H9 (cell line): ENCODE measurements around the gene NDUFA12. TPM values are rescaled to one million over a fixed set of nuclear protein-coding genes. Genes with fewer than 3 reads are reported as not detected.

Source experiments
- DNase-seq: peaks from one replicate; pipeline ENCODE4 v3.0.0-alpha.2; 2017
- H2AFZ ChIP-seq: one replicate; pipeline ENCODE4 v1.6.1; 2013; ENCODE audit warnings: mild to moderate bottlenecking, low read length, control low read depth, moderate library complexity
- H2AK5ac ChIP-seq: 2 replicates; pipeline ENCODE4 v1.6.1; 2013; ENCODE audit warnings: low read length, control low read depth, mixed read lengths; ENCODE audit not compliant: insufficient read length
- H2BK120ac ChIP-seq: one replicate; pipeline ENCODE4 v1.6.1; 2013; ENCODE audit warnings: low read depth, mild to moderate bottlenecking, low read length, control low read depth, inconsistent platforms; ENCODE audit not compliant: poor library complexity, severe bottlenecking
- H2BK12ac ChIP-seq: 2 replicates; pipeline ENCODE4 v1.6.1; 2013; ENCODE audit warnings: low read length, control low read depth, mixed read lengths, low read depth; ENCODE audit not compliant: insufficient read length
- H2BK15ac ChIP-seq: 2 replicates; pipeline ENCODE4 v1.6.1; 2013; ENCODE audit warnings: low read depth, low read length, control low read depth
- H2BK20ac ChIP-seq: one replicate; pipeline ENCODE4 v1.6.1; 2013; ENCODE audit warnings: low read depth, mild to moderate bottlenecking, low read length, control low read depth, inconsistent platforms; ENCODE audit not compliant: poor library complexity, severe bottlenecking
- H2BK5ac ChIP-seq: 2 replicates; pipeline ENCODE4 v1.6.1; 2013; ENCODE audit warnings: low read length, control low read depth, mixed read lengths; ENCODE audit not compliant: insufficient read length
- H3K14ac ChIP-seq: 2 replicates; pipeline ENCODE4 v1.6.1; 2013; ENCODE audit warnings: low read length, control low read depth; ENCODE audit not compliant: insufficient read depth
- H3K18ac ChIP-seq: 2 replicates; pipeline ENCODE4 v1.6.1; 2013; ENCODE audit warnings: low read depth, mild to moderate bottlenecking, mixed read lengths, low read length, control low read depth; ENCODE audit not compliant: insufficient read length
- H3K23ac ChIP-seq: 2 replicates; pipeline ENCODE4 v1.6.1; 2013; ENCODE audit warnings: low read length, control low read depth, mixed read lengths, low read depth; ENCODE audit not compliant: insufficient read length
- H3K23me2 ChIP-seq: 2 replicates; pipeline ENCODE4 v1.6.1; 2013; ENCODE audit warnings: low read depth, mild to moderate bottlenecking, mixed read lengths, low read length, control low read depth; ENCODE audit not compliant: insufficient read length, poor library complexity, severe bottlenecking
- H3K27ac ChIP-seq: 2 replicates; pipeline ENCODE4 v1.5.1; 2013; ENCODE audit warnings: low read length, control low read depth, mixed read lengths, low read depth; ENCODE audit not compliant: insufficient read length
- H3K27me3 ChIP-seq: 2 replicates; pipeline ENCODE4 v1.6.1; 2013; ENCODE audit warnings: low read length, control low read depth, inconsistent platforms; ENCODE audit not compliant: insufficient read depth
- H3K4ac ChIP-seq: 2 replicates; pipeline ENCODE4 v1.6.1; 2013; ENCODE audit warnings: low read depth, mild to moderate bottlenecking, control low read depth, inconsistent platforms, low read length, moderate library complexity
- H3K4me1 ChIP-seq: 2 replicates; pipeline ENCODE4 v1.6.1; 2013; ENCODE audit warnings: low read length, control low read depth, inconsistent platforms; ENCODE audit not compliant: insufficient read depth
- H3K4me2 ChIP-seq: 2 replicates; pipeline ENCODE4 v1.6.1; 2013; ENCODE audit warnings: low read length, control low read depth, mixed read lengths; ENCODE audit not compliant: insufficient read length, insufficient read depth
- H3K56ac ChIP-seq: 2 replicates; pipeline ENCODE4 v1.6.1; 2013; ENCODE audit warnings: low read depth, mild to moderate bottlenecking, mixed read lengths, low read length, control low read depth; ENCODE audit not compliant: insufficient read length
- H3K79me1 ChIP-seq: 2 replicates; pipeline ENCODE4 v1.6.1; 2013; ENCODE audit warnings: low read depth, mild to moderate bottlenecking, moderate library complexity, low read length, control low read depth, inconsistent platforms; ENCODE audit not compliant: insufficient read depth, poor library complexity, severe bottlenecking
- H3K79me2 ChIP-seq: 2 replicates; pipeline ENCODE4 v1.6.1; 2013; ENCODE audit warnings: low read length, control low read depth, inconsistent platforms; ENCODE audit not compliant: insufficient read depth
- H3K9ac ChIP-seq: 2 replicates; pipeline ENCODE4 v1.6.1; 2013; ENCODE audit warnings: low read length, control low read depth, mixed read lengths; ENCODE audit not compliant: insufficient read length; ENCODE audit errors: extremely low read depth
- H3K9me3 ChIP-seq: one replicate; pipeline ENCODE4 v1.6.1; 2013; ENCODE audit warnings: low read depth, low read length, inconsistent platforms; ENCODE audit not compliant: control insufficient read depth
- H3T11ph ChIP-seq: one replicate; pipeline ENCODE4 v1.6.1; 2013; ENCODE audit warnings: mild to moderate bottlenecking, low read length, control low read depth, inconsistent platforms
- H4K20me1 ChIP-seq: one replicate; pipeline ENCODE4 v1.6.1; 2013; ENCODE audit not compliant: control insufficient read depth, insufficient read length, insufficient read depth
- H4K5ac ChIP-seq: 2 replicates; pipeline ENCODE4 v1.6.1; 2013; ENCODE audit warnings: low read depth, mild to moderate bottlenecking, mixed read lengths, low read length, control low read depth; ENCODE audit not compliant: insufficient read length
- H4K8ac ChIP-seq: replicated peaks from 2 replicates; pipeline ENCODE4 v1.6.1; 2013; ENCODE audit warnings: low read length, control low read depth, mixed read lengths, low read depth; ENCODE audit not compliant: insufficient read length
- H4K91ac ChIP-seq: 2 replicates; pipeline ENCODE4 v1.6.1; 2013; ENCODE audit warnings: low read depth, mild to moderate bottlenecking, moderate library complexity, mixed read lengths, low read length, control low read depth; ENCODE audit not compliant: insufficient read length
- H3K27ac Mint-ChIP-seq, 3 experiments: 2 replicates in 2 of 3; 3 replicates in 1 of 3; pipeline ENCODE4 v1.8.0; 2020 to 2021; ENCODE audit warnings: mixed read lengths in 3 of 3, mild to moderate bottlenecking in 1 of 3, moderate library complexity in 1 of 3
- H3K27me3 Mint-ChIP-seq: 2 replicates; pipeline ENCODE4 v1.8.0; 2021; ENCODE audit warnings: low read depth, mild to moderate bottlenecking, moderate library complexity, mixed read lengths
- H3K36me3 Mint-ChIP-seq, 3 experiments: 2 replicates in 2 of 3; 3 replicates in 1 of 3; pipeline ENCODE4 v1.8.0; 2020 to 2021; ENCODE audit warnings: low read depth in 3 of 3, mixed read lengths in 3 of 3; ENCODE audit not compliant: insufficient read depth in 1 of 3
- H3K4me1 Mint-ChIP-seq, 2 experiments: 2 replicates each; pipeline ENCODE4 v1.8.0; 2020; ENCODE audit warnings: mixed read lengths in 2 of 2
- H3K4me3 Mint-ChIP-seq, 2 experiments: 2 replicates in 1 of 2; 3 replicates in 1 of 2; pipeline ENCODE4 v1.8.0; 2020 to 2021; ENCODE audit warnings: mild to moderate bottlenecking in 2 of 2, mixed read lengths in 2 of 2, moderate library complexity in 1 of 2
- H3K9me3 Mint-ChIP-seq, 2 experiments: 2 replicates in 1 of 2; 3 replicates in 1 of 2; pipeline ENCODE4 v1.8.0; 2020; ENCODE audit warnings: mild to moderate bottlenecking in 2 of 2, mixed read lengths in 2 of 2, moderate library complexity in 1 of 2
- CTCF ChIP-seq: fragments of 200-600 bp; sonication (generic); conservative IDR thresholded peaks from 3 replicates; pipeline ENCODE4 v1.8.0; 2021; ENCODE audit warnings: antibody characterized with exemption, mild to moderate bottlenecking
- WGBS: extraction: QIAGEN DNeasy Blood & Tissue Kit; methylation state at CpG from one replicate; pipeline ENCODE4 v1.1.7; 2013; ENCODE audit warnings: missing lambda C conversion rate, low lambda C conversion rate, mixed read lengths; ENCODE audit not compliant: insufficient read length; ENCODE audit errors: extremely low coverage; 5-methylcytosine and 5-hydroxymethylcytosine counted together
- total RNA-seq: library from RNA; stranded (reverse); gene quantifications from 2 replicates; pipeline ENCODE4 v1.2.1, GENCODE V29; 2021

NDUFA12 gene
- total RNA-seq, 1 experiment from 2014 or later, result 104 TPM

GRCh38 chr12:95037906-95038305, 34.4 kb upstream of the NDUFA12 start:
- H3K9ac ChIP-seq, result no peak overlapping the region
- H2BK12ac ChIP-seq, result no peak overlapping the region
- no peak overlapping the region for H2BK20ac ChIP-seq
- H2AK5ac ChIP-seq, result no peak overlapping the region
- no peak overlapping the region for H2AFZ ChIP-seq
- H4K8ac ChIP-seq, result no peak overlapping the region
- Mint-ChIP-seq H3K36me3 (peaks cover 7 to 46% (median 39%) of the 10 kb centered on the region in 3 experiments; a peak in 5 of 7 replicates), H3K4me1 (no peaks in the 10 kb centered on the region), H3K4me3 (no peak overlapping the region), H3K9me3 (no peaks in the 10 kb centered on the region), H3K27me3 (no peaks in the 10 kb centered on the region), H3K27ac (no peak overlapping the region)
- H2BK5ac ChIP-seq, result no peak overlapping the region
- H3K18ac ChIP-seq, result no peak overlapping the region
- H3K9me3 ChIP-seq, result no peaks in the 10 kb centered on the region
- no peaks in the 10 kb centered on the region for H3K79me2 ChIP-seq
- H3K23me2 ChIP-seq, result no peaks in the 10 kb centered on the region
- H4K91ac ChIP-seq, result no peak overlapping the region
- H3K23ac ChIP-seq, result no peak overlapping the region
- no peak overlapping the region for H3K4ac ChIP-seq
- H3K27ac ChIP-seq, result no peak overlapping the region
- H3K27me3 ChIP-seq, result no peaks in the 10 kb centered on the region
- no CpG with 5 or more reads among the region's 2 CpGs for WGBS
- H3K4me1 ChIP-seq, result no peaks in the 10 kb centered on the region
- H4K5ac ChIP-seq, result no peak overlapping the region
- no peak overlapping the region for H3T11ph ChIP-seq
- no peak overlapping the region for H2BK15ac ChIP-seq
- no peak overlapping the region for H2BK120ac ChIP-seq
- no peak for TF ChIP-seq CTCF
- no peak overlapping the region for H3K4me2 ChIP-seq
- no peaks in the 10 kb centered on the region for H3K79me1 ChIP-seq
- H3K14ac ChIP-seq, result no peak overlapping the region
- H3K56ac ChIP-seq, result no peak overlapping the region
- no peak for DNase-seq
- no peaks in the 10 kb centered on the region for H4K20me1 ChIP-seq
